Activated T-cell treated with anti-CD3 and anti-CD28 coated beads, Interleukin-2, amount 50 U/mL, for 48 hours (primary cell): ENCODE measurements around the gene LDLRAD4.

Source experiments
- DNase-seq, 2 experiments: peaks; one replicate each; pipeline ENCODE4 v3.0.0-alpha.2; 2020

The LDLRAD4 gene

DNA sequence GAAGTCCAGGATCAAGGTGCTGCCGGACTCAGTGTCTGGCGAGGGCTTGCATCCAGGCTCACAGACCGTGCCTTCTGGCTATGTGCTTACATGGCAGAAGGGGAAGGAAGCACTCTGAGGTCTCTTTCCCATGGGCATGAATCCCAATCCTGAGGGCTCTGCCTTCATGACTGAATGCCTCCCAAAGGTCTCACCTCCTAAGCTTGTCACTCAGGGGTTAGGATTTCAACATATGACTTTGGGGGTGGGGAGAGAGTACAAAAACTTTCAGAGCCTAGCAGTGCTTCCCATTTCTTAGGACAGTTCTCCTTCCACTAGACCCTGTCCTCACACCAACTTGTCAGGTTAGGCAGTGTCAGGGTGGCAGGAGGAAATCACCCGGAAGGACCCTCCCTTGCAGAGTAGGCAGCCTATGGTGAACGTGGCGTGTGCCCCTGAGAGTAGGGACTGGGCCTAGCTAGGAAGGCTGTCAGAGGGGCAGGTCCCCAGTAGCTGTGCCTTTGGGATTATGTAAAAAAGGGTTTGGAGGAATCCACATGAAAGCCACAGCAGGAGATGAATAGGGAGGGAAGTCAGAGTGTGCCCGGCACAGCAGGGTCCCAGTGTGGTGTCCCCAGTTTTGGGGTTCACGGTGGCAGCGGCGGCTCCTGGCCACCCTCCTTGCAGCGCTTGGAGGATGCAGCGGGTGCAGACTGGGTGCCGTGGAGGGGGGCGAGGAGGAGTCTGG, 233.3 kb downstream of the LDLRAD4 start:
- DNase-seq = no peak

- DNase-seq = no peak
These were observed 233.8 kb downstream of the LDLRAD4 start for GRCh38 chr18:13452388-13452811.

DNA sequence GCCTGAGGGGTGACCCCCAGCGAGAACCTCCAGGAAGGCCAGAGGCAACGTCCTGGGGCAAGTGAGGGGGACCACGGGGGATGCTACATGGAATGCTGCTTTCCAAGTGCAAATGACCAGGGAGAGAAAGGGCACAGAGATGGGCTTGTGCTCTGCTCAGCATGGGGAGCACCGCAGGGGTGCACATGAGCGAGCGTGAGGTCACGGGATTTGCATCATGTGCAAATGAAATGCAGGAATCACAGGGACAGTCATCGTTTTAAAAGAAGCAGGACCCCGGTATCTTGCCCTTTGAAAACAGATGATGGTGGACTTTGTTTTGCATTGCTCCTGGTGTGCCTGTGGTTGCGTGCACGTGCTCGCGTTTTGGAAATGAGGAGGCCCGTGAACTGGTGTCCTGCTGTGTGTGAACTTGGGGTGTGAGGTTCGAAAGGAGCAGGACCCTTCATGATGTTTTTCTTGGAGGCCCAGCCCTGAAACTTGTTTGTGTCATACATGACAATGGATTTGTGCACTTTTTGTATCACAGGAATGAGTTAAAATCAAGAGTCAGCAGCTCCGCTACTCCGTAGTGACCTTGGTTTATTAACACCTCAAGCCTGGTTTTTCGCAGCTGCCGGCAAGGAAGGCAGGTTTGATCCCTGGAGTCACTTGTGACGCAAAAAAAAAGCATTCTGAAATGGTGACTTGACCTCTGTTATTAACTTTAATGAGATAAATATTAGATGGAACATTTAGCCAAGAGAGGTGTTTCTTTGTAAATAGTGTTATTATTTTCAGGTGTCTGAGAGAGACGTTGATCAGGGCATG, 234.5 kb downstream of the LDLRAD4 start:
- no peak for DNase-seq

GRCh38 chr18:13453714-13454113, 235.2 kb downstream of the LDLRAD4 start:
- no peak for DNase-seq

- DNase-seq = no peak
These were observed 236.0 kb downstream of the LDLRAD4 start for GRCh38 chr18:13454363-13455150.

- no peak for DNase-seq
These were observed 236.9 kb downstream of the LDLRAD4 start for GRCh38 chr18:13455471-13455870.

- peak; percentile 63 to 69 for DNase-seq
These were observed 237.5 kb downstream of the LDLRAD4 start for GRCh38 chr18:13455960-13456481.

DNA sequence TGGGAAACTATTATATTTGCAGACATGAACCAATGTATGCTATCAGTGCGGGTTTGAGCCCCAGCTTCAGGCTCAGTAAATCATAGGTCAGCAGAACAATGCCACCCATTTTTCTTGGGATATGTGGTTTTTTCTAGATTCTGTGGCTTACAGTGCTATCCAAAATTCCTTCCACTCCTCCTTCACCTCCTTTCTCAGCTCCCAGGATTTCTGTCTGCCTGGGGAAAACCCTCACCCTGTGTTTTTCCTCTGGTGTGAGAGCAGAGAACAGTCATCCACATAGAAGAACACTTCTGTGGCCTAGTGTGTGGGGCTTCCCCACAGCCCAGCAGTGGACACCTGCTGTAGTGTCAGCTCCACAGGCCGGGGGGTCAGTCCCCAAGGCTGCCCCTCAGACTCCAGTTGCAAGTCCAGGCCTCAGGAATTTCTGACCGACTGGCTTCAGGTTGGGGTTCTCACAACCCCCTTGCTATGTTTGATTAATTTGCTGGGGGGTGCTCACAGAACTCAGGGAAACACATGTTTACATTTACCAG, 238.2 kb downstream of the LDLRAD4 start:
- DNase-seq = no peak

DNA sequence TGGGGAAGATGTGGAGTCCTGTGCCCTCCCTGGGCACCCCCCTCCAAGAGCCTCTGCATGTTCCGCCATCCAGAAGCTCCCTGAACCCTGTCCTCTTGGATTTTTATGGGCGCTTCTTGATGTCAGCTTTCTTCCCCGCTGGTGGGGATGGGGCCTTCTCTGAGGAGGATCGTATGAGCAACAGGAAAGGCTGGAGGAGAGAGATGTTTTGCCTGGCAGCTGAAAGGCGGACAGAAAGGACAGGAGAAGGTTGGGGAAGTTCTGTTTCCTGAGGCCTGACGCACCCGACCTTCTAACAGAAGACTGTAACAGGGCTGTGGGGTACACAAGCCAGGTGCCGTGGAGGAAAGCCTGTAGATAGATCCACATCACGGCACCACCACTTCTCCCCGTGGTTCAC, 238.8 kb downstream of the LDLRAD4 start:
- no peak for DNase-seq

- no peak for DNase-seq
These were observed 242.4 kb downstream of the LDLRAD4 start for GRCh38 chr18:13460946-13461345.

DNA sequence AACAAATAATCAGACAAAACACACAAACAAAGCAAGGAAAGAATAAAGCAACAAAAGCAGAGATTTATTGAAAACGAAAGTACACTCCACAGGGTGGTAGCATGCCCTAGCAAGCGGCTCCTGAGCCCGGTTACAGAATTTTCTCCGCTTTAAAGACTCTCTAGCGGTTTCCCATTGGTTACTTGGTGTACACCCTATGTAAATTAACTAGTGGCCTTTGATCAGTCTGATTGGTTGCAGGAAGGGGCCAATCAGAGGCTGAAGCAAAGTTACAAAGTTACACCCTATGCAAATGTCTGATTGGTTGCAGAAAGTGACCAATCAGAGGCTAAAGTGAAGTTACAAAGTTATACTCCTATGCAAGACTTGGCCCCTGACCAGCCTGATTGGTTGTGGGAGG, 242.9 kb downstream of the LDLRAD4 start:
- no peak for DNase-seq

DNA sequence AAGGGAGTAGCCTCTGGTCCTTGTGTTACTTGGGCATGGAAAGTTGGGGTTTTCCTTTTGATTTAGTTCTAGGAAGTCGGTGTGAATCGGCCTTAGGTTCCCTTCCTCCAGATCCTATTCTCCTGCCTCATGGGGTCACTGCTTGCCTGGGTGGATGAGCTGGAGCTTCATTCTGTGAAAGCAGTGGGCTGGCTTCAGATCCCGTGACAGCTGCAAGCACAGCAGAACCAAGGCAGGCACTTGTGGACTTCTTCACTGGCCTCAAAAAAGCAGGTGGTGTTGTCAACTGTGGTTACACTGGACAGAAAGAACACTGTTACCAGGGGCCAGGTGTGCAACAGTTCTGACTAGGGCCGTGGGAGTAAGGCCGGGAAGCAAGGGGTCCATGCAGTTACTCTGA, 243.4 kb downstream of the LDLRAD4 start:
- DNase-seq = no peak

DNA sequence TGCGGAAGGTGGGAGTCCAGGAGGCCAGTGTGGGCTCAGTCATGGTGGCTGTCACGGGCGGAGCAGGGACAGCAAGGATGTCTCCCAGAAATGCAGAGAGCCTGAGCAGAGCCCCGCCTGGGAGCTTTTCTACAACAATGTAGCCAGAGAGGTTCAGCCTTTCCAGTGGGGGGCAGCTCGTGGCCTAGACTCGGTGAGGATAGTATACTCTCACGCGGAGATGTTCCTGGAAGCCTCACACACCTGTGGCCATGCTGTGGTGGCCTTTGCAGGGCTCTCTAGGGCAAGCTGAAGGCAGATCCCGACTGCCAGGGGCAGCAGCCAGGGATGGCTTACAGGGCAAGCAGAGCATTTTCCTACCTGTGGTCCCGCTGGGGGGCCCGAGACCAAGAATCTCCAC, 244.1 kb downstream of the LDLRAD4 start:
- DNase-seq = no peak

DNA sequence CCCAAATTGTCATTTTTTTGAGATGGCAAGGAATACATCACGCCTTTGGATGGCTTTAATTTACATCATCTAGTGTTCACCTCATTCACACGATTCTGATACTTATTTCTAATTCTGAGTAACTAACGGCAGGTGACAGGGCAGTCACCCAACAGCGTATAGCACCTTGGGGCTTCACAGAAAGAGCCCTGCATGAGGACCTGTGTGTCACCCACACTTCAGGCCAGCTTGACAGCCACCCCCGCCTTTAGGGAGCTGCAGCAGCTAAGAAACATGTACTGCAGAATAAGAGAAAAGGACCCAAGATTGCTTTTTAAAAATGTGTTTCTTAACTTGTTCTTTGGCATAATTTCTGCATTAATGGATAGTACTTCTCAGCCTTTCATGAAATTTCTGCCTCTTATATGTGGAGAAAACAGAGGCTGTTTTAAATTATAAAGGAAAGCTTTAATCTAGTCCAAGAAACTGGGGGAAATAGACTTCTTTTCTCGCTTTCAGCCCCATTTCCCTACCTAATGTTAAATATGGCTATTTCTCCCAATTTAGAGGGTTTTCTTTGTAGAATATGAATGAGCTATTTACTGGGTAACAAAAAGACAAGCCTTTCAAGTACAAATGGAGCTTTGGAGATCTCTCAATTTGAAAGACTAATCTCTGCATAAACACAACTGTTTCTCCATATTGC, 245.1 kb downstream of the LDLRAD4 start:
- DNase-seq = peak in 1 of 2 experiments; percentile 37

GRCh38 chr18:13464432-13465123, 246.0 kb downstream of the LDLRAD4 start:
- DNase-seq = peak; percentile 76 to 78

- no peak for DNase-seq
These were observed 246.5 kb downstream of the LDLRAD4 start for GRCh38 chr18:13465124-13465446.

DNA sequence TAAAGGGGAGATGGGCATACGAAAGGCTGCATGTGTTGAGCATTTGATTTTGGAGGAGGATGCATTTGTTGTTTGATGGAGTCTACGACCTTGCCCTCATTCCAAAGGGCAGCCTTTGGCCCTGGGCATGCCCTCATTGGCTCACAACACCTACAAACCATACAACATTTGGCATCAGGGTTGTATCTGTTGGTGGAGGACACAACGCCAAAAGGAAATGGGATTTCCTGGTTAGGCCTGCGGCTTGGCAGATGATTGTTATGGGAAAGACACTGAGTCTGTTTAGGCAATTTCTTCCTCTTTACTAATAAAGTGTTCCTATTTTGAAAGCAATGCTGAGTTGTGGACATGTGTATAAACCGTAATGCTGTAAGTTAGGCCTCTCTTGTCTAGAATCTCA, 246.9 kb downstream of the LDLRAD4 start:
- DNase-seq = peak in 1 of 2 experiments; percentile 39

DNA sequence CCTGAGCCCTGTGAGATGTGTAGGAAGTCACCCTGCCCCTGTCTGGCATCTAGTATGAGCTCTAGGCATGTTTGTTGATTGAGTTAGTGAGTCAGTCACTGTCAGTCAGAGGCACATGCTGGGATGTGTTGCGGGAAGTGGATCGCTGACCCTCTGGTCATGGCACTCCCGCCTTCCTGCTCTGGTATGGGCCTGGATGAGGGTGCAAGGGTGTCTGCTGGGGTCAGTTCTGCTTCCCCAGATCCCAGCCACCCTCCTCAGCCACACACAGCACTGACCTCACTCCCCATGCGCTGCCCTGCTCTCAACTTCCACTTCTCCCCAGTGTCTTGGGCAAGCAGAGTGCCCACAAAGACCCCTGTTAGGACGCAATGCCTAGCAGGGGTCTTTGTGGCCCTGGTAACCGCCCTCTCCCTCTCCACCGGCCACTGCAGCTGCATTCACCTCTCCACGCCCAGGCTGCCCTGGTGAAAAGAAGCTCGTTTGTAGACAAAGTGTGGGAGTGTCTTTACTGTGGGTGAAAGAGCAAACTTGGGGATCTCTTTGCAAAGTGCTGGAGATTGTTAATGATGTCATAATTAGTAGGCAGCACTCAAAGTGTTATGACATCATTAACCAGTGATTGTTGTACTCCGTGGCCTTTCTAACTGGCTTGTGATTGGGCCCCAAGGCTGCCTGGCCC, 252.1 kb downstream of the LDLRAD4 start:
- no peak for DNase-seq

GRCh38 chr18:13471198-13471845, 252.8 kb downstream of the LDLRAD4 start:
- no peak for DNase-seq

- DNase-seq = no peak
These were observed 253.5 kb downstream of the LDLRAD4 start for GRCh38 chr18:13471971-13472628.
